ENCODE data around the gene UQCR10.

GRCh38 chr22:29768052-29768693, 1.0 kb downstream of the UQCR10 start:
- TF ChIP-seq, protein P1, sequence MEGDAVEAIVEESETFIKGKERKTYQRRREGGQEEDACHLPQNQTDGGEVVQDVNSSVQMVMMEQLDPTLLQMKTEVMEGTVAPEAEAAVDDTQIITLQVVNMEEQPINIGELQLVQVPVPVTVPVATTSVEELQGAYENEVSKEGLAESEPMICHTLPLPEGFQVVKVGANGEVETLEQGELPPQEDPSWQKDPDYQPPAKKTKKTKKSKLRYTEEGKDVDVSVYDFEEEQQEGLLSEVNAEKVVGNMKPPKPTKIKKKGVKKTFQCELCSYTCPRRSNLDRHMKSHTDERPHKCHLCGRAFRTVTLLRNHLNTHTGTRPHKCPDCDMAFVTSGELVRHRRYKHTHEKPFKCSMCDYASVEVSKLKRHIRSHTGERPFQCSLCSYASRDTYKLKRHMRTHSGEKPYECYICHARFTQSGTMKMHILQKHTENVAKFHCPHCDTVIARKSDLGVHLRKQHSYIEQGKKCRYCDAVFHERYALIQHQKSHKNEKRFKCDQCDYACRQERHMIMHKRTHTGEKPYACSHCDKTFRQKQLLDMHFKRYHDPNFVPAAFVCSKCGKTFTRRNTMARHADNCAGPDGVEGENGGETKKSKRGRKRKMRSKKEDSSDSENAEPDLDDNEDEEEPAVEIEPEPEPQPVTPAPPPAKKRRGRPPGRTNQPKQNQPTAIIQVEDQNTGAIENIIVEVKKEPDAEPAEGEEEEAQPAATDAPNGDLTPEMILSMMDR (IDR thresholded peaks at IDR 0.05): no peak
- TF ChIP-seq POLR2A (IDR thresholded peaks at IDR 0.05): no peak
